ENCODE data around the gene UNC93B1.

GRCh38 chr11:68021167-68021787 lies 17.4 kb upstream of the UNC93B1 start:
- TF ChIP-seq CTCF (IDR thresholded peaks at IDR 0.05) (peak in 3 of 12 donors; percentile 7 to 12 (median 9)), POLR2A (IDR thresholded peaks at IDR 0.05) (no peak)
